IPS-18c (cell line): ENCODE data around the gene UBR4.
"Not testable (repeated sequence)": the region's sequence is repeated elsewhere in the genome, so short reads cannot be mapped to it uniquely, and the experiment has no call there.

Source experiments
- H3K4me3 ChIP-seq: 2 replicates; pipeline ENCODE4 v1.7.0; 2013; ENCODE audit warnings: low read depth, mild to moderate bottlenecking, low read length, moderate library complexity; ENCODE audit not compliant: insufficient read depth
- H3K9me3 ChIP-seq: one replicate; pipeline ENCODE4 v1.6.1; 2013; ENCODE audit warnings: mild to moderate bottlenecking, low read length, moderate library complexity; ENCODE audit not compliant: control insufficient read depth, insufficient read depth

Gene UBR4

GRCh38 chr1:19209990-19210771 is at the start of gene UBR4:
TSS of gene UBR4 (minus strand) at chr1:19210266. CDS start at chr1:19210248, 18 bp downstream.
- peak within 1 kb of the TSS; percentile 96 for H3K4me3 ChIP-seq
- H3K9me3 ChIP-seq: no peaks in the 10 kb centered on the region

GRCh38 chr1:19258353-19258752 is 48.3 kb upstream of the UBR4 start:
- no peak overlapping the region for H3K4me3 ChIP-seq
- no peaks in the 10 kb centered on the region for H3K9me3 ChIP-seq

GRCh38 chr1:19257178-19257914 is 47.3 kb upstream of the UBR4 start:
- Histone ChIP-seq H3K4me3 (no peak overlapping the region), H3K9me3 (no peaks in the 10 kb centered on the region)

DNA sequence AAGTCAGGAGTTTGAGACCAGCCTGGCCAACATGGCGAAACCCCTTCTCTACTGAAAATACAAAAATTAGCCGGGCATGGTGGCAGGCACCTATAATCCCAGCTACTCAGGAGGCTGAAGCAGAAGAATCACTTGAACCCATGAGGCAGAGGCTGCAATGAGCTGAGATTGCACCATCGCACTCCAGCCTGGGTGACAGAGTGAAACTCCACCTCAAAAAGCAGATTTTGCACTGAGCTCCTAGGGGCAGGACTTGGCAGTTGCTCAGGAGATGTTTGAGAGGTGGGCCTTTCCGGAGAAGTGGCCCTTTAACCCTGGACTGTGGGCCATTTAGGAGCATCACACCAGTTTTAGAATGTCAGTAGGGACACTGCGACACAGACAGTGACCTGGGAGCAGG is 46.2 kb upstream of the UBR4 start:
- H3K9me3 ChIP-seq, H3K4me3 ChIP-seq: not testable (repeated sequence)

DNA sequence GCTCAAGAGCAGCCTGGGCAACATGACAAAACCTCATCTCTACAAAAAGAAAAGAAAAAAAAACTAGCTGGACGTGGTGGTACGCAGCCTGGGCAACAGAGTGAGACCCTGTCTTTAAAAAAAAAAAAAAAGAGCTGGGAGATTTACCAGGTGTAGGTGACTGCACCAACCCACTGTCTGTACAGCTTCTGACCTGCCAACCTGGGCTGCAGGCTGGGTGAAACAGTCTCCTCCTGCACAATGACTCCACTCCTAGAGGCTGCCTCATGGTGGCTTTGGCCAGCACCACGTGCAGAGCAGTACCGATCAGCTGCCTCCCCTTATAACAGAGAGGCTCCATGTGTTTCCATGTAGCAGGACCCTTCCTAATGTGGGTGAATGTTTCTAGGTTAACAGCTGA is 45.2 kb upstream of the UBR4 start:
- H3K9me3 ChIP-seq: no peaks in the 10 kb centered on the region
- no peak overlapping the region for H3K4me3 ChIP-seq

DNA sequence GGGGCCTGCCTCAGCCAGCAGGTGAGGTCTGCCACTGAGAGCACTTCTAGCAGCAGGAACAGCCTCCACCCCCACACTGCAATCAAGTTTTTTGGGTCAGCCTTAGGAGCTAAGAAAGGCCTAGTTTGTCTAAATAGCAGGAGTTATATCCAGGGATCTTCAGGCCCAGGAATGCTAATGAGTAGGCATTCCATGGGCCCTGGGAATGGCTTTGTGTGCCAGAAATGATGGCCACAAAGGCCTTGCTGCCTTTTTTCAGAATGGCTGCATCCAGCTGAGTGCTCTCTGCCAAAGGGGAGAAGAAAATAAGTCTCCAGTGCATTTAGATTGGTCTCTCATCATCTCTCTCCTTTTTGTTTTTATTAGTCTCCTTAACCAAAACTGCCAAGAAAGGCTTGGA is 44.4 kb upstream of the UBR4 start:
- no peak overlapping the region for H3K4me3 ChIP-seq

GRCh38 chr1:19251305-19252196 is 41.5 kb upstream of the UBR4 start, which contains the start of the genes EMC1 and MRTO4:
TSS of gene EMC1 (minus strand) at chr1:19251524. CDS start at chr1:19251509, 15 bp downstream.
TSS of gene MRTO4 (plus strand) at chr1:19251805. CDS start at chr1:19251836, 31 bp downstream.
- Histone ChIP-seq H3K4me3 (peak within 1 kb of the TSS; percentile 99), H3K9me3 (no peaks in the 10 kb centered on the region)

More for the DNA sequence above, 44.4 kb upstream of the UBR4 start:
- no peaks in the 10 kb centered on the region for H3K9me3 ChIP-seq

DNA sequence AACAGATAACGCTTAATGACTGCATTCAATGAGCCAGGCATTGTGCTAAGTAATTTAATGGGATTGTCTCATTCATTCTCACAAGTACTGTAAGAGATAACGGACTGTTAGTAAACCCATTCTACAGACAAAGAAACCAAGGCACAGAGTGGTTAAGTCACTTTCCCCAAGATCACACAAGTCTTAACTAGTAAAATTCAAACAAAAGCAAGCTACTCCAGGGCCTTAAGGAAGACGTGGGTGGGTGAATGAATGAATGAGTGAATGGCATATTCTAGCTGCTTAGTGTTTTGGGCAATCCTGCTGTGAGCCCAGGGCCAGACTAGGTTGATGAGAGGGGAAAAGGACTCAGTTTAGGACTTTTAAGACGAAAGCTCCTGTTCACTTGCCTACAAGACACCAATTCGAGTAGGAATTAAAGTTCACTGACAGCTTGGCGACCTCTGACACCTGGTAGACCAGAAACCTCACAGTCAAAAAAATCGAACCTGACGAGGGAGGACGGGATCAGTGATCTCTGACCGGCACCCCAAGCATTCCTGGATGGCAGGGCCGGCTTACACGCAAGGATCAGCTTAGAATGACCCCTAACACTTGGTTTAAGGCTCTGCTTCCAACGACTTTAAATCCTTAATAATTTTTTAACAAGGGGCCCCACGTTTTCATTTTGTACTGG is 40.7 kb upstream of the UBR4 start:
- H3K9me3 ChIP-seq: no peaks in the 10 kb centered on the region
- peak overlapping the region; percentile 99 for H3K4me3 ChIP-seq

- no peak overlapping the region for H3K4me3 ChIP-seq
- no peaks in the 10 kb centered on the region for H3K9me3 ChIP-seq
Measured at GRCh38 chr1:19240673-19241538, 30.8 kb upstream of the UBR4 start.

DNA sequence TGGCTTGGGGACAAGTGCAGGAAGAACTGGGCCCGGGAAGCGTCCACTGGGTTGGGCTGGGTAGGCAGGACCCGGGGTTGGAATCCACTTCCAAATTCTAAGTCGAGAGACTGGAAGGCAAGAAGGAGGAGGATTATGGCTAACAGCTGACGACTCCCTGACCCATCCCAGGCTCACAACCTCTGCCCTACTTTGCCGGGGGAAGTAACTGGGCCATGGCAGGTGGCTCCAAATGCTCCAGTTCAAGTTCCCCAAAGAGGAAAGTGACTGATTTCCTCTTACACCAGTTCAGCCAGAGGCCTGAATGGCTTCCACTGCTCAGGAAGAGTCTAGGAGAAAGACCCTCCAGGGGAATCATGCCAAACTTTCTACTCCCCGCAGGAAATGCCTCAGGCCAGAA is 29.8 kb upstream of the UBR4 start:
- H3K9me3 ChIP-seq: no peaks in the 10 kb centered on the region
- no peak overlapping the region for H3K4me3 ChIP-seq

GRCh38 chr1:19234224-19234623 is 24.2 kb upstream of the UBR4 start:
- no peak overlapping the region for H3K4me3 ChIP-seq
- H3K9me3 ChIP-seq: no peaks in the 10 kb centered on the region

DNA sequence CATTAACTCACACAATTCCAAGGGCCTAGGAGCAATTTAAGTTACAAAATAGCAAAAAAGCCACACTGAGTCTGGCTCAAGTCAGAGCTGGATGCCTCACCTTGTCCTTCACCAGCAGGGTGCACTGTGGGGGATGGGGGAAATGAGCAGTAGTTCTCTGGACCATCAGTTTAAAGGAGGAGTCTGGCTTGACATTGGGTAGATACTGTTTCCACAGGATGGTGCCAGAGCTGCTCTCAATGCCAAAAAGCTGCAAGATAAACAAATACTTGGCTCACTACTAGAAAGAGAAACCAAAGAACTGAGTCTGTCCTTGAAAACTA is 22.4 kb upstream of the UBR4 start:
- H3K9me3 ChIP-seq: no peaks in the 10 kb centered on the region
- H3K4me3 ChIP-seq: no peak overlapping the region

DNA sequence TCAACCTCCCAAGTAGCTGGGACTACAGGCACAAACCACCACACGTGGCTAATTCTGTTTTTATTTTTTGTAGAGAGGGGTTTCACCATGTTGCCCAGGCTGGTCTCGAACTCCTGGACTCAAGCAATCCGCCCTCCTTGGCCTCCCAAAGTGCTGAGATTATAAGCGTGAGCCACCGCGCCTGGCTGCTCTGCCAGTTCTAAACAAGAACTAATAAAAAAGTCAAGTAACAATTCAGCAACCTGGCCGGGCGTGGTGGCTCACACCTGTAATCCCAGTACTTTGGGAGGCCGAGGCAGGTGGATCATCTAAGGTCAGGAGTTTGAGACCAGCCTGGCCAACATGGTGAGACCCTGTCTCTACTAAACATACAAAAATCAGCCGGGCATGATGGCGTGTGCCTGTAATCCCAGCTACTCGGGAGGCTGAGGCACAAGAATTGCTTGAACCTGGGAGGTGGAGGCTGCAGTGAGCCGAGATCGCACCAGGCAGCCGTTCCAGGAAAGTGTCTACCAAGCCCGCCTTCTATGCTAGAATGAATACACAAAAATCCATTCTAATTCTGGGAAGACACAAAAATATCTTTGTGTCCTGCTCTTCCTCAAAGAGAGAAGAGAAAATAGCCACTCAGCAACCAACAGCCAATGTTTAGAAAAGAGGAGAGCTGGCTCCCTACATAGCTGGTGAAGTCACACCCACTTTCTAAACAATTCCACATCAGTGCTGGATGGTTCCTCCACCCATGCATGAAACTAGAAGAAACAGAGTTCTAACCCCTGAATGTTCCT is 21.9 kb upstream of the UBR4 start:
- H3K9me3 ChIP-seq, H3K4me3 ChIP-seq: not testable (repeated sequence)

- Histone ChIP-seq H3K9me3 (no peaks in the 10 kb centered on the region), H3K4me3 (no peak overlapping the region)
Measured at GRCh38 chr1:19229828-19230325, 19.8 kb upstream of the UBR4 start.

DNA sequence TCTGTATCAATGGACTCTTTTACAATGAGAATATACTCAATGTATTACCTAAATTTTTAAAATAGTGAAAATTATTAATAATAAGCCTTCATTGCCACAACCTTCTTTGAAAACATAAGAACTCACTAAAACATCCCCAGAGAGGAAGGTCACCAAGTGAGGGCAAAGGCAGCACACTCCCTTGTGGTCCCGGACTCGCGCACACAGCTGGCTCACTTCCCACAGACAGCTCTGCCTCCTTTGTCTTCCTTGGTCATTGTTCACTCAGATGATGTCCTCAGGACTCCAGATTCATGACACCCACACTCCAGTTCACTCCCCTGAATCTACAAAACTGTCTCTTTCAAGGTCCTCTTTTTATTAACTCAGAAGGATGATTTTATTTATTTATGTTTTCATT is 19.2 kb upstream of the UBR4 start:
- Histone ChIP-seq H3K4me3 (no peak overlapping the region), H3K9me3 (no peaks in the 10 kb centered on the region)
